Lung (tissue), 12 donors: ENCODE measurements around the gene RPL11. TPM values are rescaled to one million over a fixed set of nuclear protein-coding genes. Genes with fewer than 3 reads are reported as not detected.

Experiments used
- ATAC-seq: fragments of 200-7000 bp; cut with Tn5 transposase; one replicate; pipeline ENCODE4 v1.9.1; 2020; ENCODE audit warnings: moderate number of reproducible peaks; ENCODE audit not compliant: insufficient read depth, low FRiP score
- DNase-seq, 3 donors: peaks; one replicate each; pipeline ENCODE4 v3.0.0-alpha.2; 2013 to 2017
- H3K27ac ChIP-seq, 2 donors: one replicate each; pipeline ENCODE4 v1.5.1; 2013; ENCODE audit warnings: mild to moderate bottlenecking in 2 of 2, moderate library complexity in 2 of 2, control low read depth in 1 of 2, inconsistent platforms in 1 of 2, low read depth in 1 of 2, low read length in 1 of 2
- H3K27me3 ChIP-seq, 3 donors: one replicate each; pipeline ENCODE4 v1.5.1; 2013; ENCODE audit warnings: low read length in 2 of 3; ENCODE audit not compliant: control insufficient read depth in 3 of 3, insufficient read depth in 3 of 3
- H3K36me3 ChIP-seq, 4 donors: one replicate each; pipeline ENCODE4 v1.5.1; 2013; ENCODE audit warnings: low read length in 4 of 4, mild to moderate bottlenecking in 1 of 4, moderate library complexity in 1 of 4; ENCODE audit not compliant: control insufficient read depth in 4 of 4, insufficient read depth in 4 of 4
- H3K4me1 ChIP-seq, 5 donors: one replicate each; pipeline ENCODE4 v1.5.1; 2013; ENCODE audit warnings: low read length in 5 of 5, mild to moderate bottlenecking in 2 of 5, moderate library complexity in 1 of 5; ENCODE audit not compliant: control insufficient read depth in 5 of 5, insufficient read depth in 5 of 5
- H3K4me3 ChIP-seq: one replicate; pipeline ENCODE4 v1.5.1; 2013; ENCODE audit warnings: mild to moderate bottlenecking, control low read depth, moderate library complexity
- H3K9ac ChIP-seq, 2 donors: one replicate each; pipeline ENCODE4 v1.5.1; 2013; ENCODE audit warnings: low read length in 2 of 2, control low read depth in 1 of 2; ENCODE audit not compliant: insufficient read depth in 1 of 2
- H3K9me3 ChIP-seq, 4 donors: one replicate each; pipeline ENCODE4 v1.5.1; 2013; ENCODE audit warnings: low read length in 3 of 4, mild to moderate bottlenecking in 1 of 4, moderate library complexity in 1 of 4; ENCODE audit not compliant: control insufficient read depth in 4 of 4, insufficient read depth in 3 of 4
- WGBS, 2 donors: extraction: QIAGEN DNeasy Blood & Tissue Kit; methylation state at CpG; one replicate each; pipeline ENCODE4 v1.1.7; 2013; 5-methylcytosine and 5-hydroxymethylcytosine counted together
- polyA plus RNA-seq, 2 donors: library from polyadenylated mRNA; stranded (reverse); fragments of 200-250 nt; gene quantifications; one replicate each; pipeline ENCODE4 v1.2.1, GENCODE V29; 2013
- total RNA-seq, 2 donors: library from RNA; depleted of rRNA in 1 of 2; stranded (reverse); fragments of >200 nt in 1 of 2; gene quantifications; one replicate each; pipeline ENCODE4 v1.2.1, GENCODE V29; 2014 to 2021
- TF ChIP-seq, protein P1 (sequence below): IDR thresholded peaks from 2 replicates; pipeline ENCODE4 v1.5.1; 2012; ENCODE audit warnings: mild to moderate bottlenecking; ENCODE audit errors: control extremely low read depth, extremely low read depth
- donor health status: control.
- donor health status: control.
- donor health status: Bipolar disorder and iron deficiency.
- donor health status: healthy.
- donor health status: DM: yes; HTN: yes; CAD: no.

The RPL11 gene
- total and polyA plus RNA-seq, 4 donors, result 775 to 3,087 (median 1,442) TPM

DNA sequence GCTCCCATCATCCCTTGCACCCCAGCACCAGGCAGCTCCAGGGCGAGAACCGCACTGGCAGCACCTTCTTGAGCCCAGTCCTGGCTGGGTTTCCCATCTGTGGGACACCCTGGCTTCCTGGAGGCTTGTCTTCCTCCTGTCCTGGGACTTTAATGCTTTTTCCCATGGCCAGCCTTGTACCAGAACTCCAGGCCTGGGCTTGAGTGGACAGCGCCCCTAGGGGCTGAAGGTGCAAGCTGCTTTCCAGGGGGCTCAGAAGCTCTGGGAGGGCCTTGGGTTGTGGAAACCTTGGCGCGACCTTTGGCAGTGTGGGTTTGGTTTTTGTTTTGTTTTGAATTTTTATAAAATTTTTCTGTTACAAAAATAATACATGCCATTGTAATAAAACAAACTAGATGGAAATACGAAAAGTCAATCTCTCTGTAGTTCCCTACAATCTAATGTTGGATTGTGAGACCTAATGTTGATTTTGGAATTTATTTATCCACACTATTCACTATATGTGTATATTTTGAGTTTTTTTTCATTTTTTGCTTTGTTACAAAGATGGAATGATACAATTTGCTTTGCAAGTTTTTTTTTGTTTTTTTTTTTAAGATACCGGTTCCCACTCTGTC lies 33.8 kb upstream of the RPL11 start:
- no peak overlapping the region for H3K9ac ChIP-seq
- DNase-seq, result peak; percentile 46 to 66 (median 52)
- TF ChIP-seq, protein P1, sequence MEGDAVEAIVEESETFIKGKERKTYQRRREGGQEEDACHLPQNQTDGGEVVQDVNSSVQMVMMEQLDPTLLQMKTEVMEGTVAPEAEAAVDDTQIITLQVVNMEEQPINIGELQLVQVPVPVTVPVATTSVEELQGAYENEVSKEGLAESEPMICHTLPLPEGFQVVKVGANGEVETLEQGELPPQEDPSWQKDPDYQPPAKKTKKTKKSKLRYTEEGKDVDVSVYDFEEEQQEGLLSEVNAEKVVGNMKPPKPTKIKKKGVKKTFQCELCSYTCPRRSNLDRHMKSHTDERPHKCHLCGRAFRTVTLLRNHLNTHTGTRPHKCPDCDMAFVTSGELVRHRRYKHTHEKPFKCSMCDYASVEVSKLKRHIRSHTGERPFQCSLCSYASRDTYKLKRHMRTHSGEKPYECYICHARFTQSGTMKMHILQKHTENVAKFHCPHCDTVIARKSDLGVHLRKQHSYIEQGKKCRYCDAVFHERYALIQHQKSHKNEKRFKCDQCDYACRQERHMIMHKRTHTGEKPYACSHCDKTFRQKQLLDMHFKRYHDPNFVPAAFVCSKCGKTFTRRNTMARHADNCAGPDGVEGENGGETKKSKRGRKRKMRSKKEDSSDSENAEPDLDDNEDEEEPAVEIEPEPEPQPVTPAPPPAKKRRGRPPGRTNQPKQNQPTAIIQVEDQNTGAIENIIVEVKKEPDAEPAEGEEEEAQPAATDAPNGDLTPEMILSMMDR, result peak; percentile 32

DNA sequence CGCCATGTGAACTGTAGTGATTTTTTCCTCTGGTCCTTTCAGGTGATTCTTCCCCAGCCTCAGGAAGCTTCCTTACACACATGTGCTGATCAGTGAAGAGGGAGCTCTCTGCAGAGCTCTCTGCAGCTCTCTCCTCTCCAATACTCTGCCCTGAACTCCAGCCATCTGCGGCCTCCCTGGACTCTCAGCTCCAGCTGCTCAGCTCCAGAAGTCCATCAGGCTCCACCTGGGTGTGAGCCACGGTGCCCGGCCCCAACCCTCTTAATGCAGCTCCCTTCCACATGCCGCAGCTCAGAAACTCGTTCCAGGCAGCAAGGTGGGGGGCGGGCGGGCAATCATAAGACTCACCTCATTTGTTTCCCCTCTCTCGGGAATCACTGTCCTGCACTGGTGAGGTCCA lies 30.9 kb upstream of the RPL11 start:
- Histone ChIP-seq H3K4me3 (no peak overlapping the region), H3K36me3 (no peaks in the 10 kb centered on the region), H3K9me3 (no peaks in the 10 kb centered on the region), H3K27me3 (no peaks in the 10 kb centered on the region), H3K27ac (no peak overlapping the region), H3K9ac (no peak overlapping the region), H3K4me1 (no peaks in the 10 kb centered on the region)
- WGBS, 2 donors, result 84 to 87% methylated on average over 9 of the region's 9 CpGs
- ATAC-seq (no peak), DNase-seq (no peak)
- TF ChIP-seq, protein P1, result no peak

More for the DNA sequence above, 33.8 kb upstream of the RPL11 start:
- Histone ChIP-seq H3K9me3 (no peaks in the 10 kb centered on the region), H3K4me1 (no peaks in the 10 kb centered on the region), H3K4me3 (no peak overlapping the region), H3K27me3 (no peaks in the 10 kb centered on the region), H3K27ac (no peak overlapping the region), H3K36me3 (no peaks in the 10 kb centered on the region)
- no peak for ATAC-seq
- 54 to 57% methylated on average over 7 of the region's 7 CpGs for WGBS, 2 donors

DNA sequence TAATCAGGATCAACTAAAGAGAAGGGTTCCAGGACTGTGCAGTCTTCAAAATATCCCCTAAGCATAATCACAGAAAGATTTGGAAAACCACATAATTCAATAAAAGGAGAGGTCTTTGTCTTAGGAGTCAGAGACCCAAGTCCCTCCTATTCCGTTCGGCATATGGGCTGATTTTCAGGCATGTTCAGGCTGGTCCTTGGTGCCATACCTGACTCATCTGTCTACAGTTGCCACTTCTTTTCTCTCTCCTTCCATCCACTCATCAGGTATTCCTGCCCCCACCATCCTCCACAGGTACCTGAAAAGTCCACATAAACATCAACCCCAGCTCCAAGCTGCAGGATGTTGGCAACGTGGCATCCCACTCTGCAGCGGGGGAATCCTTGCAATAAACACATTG lies 29.7 kb upstream of the RPL11 start:
- ATAC-seq (no peak), DNase-seq (no peak)
- H3K27ac ChIP-seq, result no peak overlapping the region
- H3K36me3 ChIP-seq, result no peaks in the 10 kb centered on the region
- H3K9me3 ChIP-seq, result no peaks in the 10 kb centered on the region
- no peaks in the 10 kb centered on the region for H3K4me1 ChIP-seq
- H3K9ac ChIP-seq, result no peak overlapping the region
- H3K27me3 ChIP-seq, result no peaks in the 10 kb centered on the region
- TF ChIP-seq, protein P1, result no peak
- no peak overlapping the region for H3K4me3 ChIP-seq
- WGBS, 2 donors, result 74 to 78% methylated on average over 4 of the region's 4 CpGs
